Measurements from ENCODE around the gene COL3A1. TPM values are rescaled to one million over a fixed set of nuclear protein-coding genes. Genes with fewer than 3 reads are reported as not detected.

COL3A1 gene
- total RNA-seq, 1 experiment from 2014 or later, result not detected

DNA sequence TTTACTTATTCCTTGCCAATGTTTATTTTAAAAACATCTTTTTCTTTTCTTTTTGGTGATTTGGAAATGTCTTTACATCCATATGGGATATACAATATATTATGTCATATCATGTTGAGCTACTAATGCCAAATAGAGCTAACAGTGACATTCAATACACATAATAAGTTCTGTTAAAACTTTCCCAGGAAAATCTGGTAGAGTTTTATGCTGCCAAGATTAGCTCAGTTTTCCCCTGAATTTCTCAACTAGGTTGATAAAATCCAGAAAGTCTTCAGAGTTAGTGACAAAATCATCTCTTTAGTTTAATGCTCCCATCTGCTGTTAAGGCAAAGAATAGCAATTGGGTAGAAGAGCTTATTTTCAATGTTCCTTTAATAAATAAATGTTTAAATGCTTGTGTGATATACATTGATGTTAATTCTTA is 9.9 kb downstream of the COL3A1 start:
- H4K20me1 ChIP-seq (ENCODE audit: insufficient read depth), result no peaks in the 10 kb centered on the region
- DNase-seq, result no peak
- no peak overlapping the region for H3K27ac ChIP-seq
- H3F3A ChIP-seq (ENCODE audit: insufficient read depth, low read depth), result no peaks in the 10 kb centered on the region
- H3K27me3 ChIP-seq (ENCODE audit: insufficient read depth, low read depth), result no peaks in the 10 kb centered on the region
- H3K9me2 ChIP-seq (ENCODE audit: insufficient read depth), result no peaks in the 10 kb centered on the region
- no peaks in the 10 kb centered on the region for H3K9me3 ChIP-seq (ENCODE audit: insufficient read depth, low read depth)
- H3K4me3 ChIP-seq, result no peak overlapping the region
- no peak overlapping the region for H2AFZ ChIP-seq
- no TSS peak for BruUV-seq (replicated peaks)
- no peaks in the 10 kb centered on the region for H3K36me3 ChIP-seq (ENCODE audit: low read depth)
- no peak for TF ChIP-seq EZH2 (IDR thresholded peaks at IDR 0.05; ENCODE audit: low read depth)
- peak; percentile 35; the same call in 1 of the 2 replicates for TF ChIP-seq CTCF (conservative IDR thresholded peaks at IDR 0.05)
- H3K4me1 ChIP-seq (replicated peaks; ENCODE audit: insufficient read depth), result no peaks in the 10 kb centered on the region
- ChIA-PET POLR2A (ENCODE audit: unreplicated experiment) (interaction anchor here (0.7 kb wide), 1 partner anchor 10 kb away, joined by 3 read pairs; the partner anchor contains the start of gene COL3A1), CTCF (interaction anchor here (1.0 kb wide), 1 partner anchor 460 kb away, joined by 3 read pairs; no protein-coding TSS in a partner anchor)
- intact Hi-C loops (cut with micrococcal nuclease; ENCODE audit: unreplicated experiment), result no loop called here
- H3K4me2 ChIP-seq, result no peak overlapping the region
- H3K79me2 ChIP-seq (ENCODE audit: low read depth), result no peaks in the 10 kb centered on the region

- intact Hi-C loops (cut with micrococcal nuclease; ENCODE audit: unreplicated experiment), result no loop called here
- no peak overlapping the region for H3K4me2 ChIP-seq
- H4K20me1 ChIP-seq (ENCODE audit: insufficient read depth), result no peaks in the 10 kb centered on the region
- CTCF ChIA-PET, result interaction anchor here (1.0 kb wide), 1 partner anchor 460 kb away, joined by 3 read pairs; no protein-coding TSS in a partner anchor
- H3K36me3 ChIP-seq (ENCODE audit: low read depth), result no peaks in the 10 kb centered on the region
- H3K27ac ChIP-seq, result no peak overlapping the region
- no peaks in the 10 kb centered on the region for H3K27me3 ChIP-seq (ENCODE audit: insufficient read depth, low read depth)
- no peak overlapping the region for H3K4me3 ChIP-seq
- BruUV-seq (replicated peaks), result no TSS peak
- DNase-seq, result no peak
- no peaks in the 10 kb centered on the region for H3K9me3 ChIP-seq (ENCODE audit: insufficient read depth, low read depth)
- no peaks in the 10 kb centered on the region for H3K9me2 ChIP-seq (ENCODE audit: insufficient read depth)
- H3K4me1 ChIP-seq (replicated peaks; ENCODE audit: insufficient read depth), result no peaks in the 10 kb centered on the region
- TF ChIP-seq EZH2 (IDR thresholded peaks at IDR 0.05; ENCODE audit: low read depth) (no peak), CTCF (conservative IDR thresholded peaks at IDR 0.05) (no peak)
- H3K79me2 ChIP-seq (ENCODE audit: low read depth), result no peaks in the 10 kb centered on the region
- H3F3A ChIP-seq (ENCODE audit: insufficient read depth, low read depth), result no peaks in the 10 kb centered on the region
- no peak overlapping the region for H2AFZ ChIP-seq
- POLR2A ChIA-PET (ENCODE audit: unreplicated experiment), result no interaction called here
Measured at GRCh38 chr2:188984680-188985079, 10.5 kb downstream of the COL3A1 start.

DNA sequence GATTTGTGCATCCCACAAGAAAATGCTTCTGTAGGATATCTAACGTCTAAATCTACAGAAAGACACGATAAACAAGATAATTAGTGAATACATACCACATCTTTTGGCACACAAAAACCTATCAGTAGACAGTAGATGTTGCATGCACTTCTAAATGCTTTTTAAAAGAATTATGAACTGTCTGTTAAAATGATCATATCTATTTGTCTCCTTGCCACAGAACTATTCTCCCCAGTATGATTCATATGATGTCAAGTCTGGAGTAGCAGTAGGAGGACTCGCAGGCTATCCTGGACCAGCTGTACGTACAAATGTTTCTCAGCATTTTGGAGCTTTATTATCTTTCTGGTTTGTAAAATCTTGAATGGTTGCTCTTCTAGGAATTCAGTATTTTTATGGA is 12.7 kb downstream of the COL3A1 start:
- Histone ChIP-seq H3K79me2 (ENCODE audit: low read depth) (no peaks in the 10 kb centered on the region), H4K20me1 (ENCODE audit: insufficient read depth) (no peaks in the 10 kb centered on the region), H3K9me2 (ENCODE audit: insufficient read depth) (no peaks in the 10 kb centered on the region), H3K4me2 (no peak overlapping the region), H3K4me1 (replicated peaks; ENCODE audit: insufficient read depth) (no peaks in the 10 kb centered on the region), H2AFZ (no peak overlapping the region), H3K27me3 (ENCODE audit: insufficient read depth, low read depth) (no peaks in the 10 kb centered on the region), H3K9me3 (ENCODE audit: insufficient read depth, low read depth) (no peaks in the 10 kb centered on the region), H3K27ac (no peak overlapping the region), H3K36me3 (ENCODE audit: low read depth) (no peaks in the 10 kb centered on the region), H3F3A (ENCODE audit: insufficient read depth, low read depth) (no peaks in the 10 kb centered on the region), H3K4me3 (no peak overlapping the region)
- intact Hi-C loops (cut with micrococcal nuclease; ENCODE audit: unreplicated experiment), result no loop called here
- no peak for DNase-seq
- ChIA-PET POLR2A (ENCODE audit: unreplicated experiment) (no interaction called here), CTCF (no interaction called here)
- no TSS peak for BruUV-seq (replicated peaks)
- TF ChIP-seq CTCF (conservative IDR thresholded peaks at IDR 0.05), result no peak
- TF ChIP-seq EZH2 (IDR thresholded peaks at IDR 0.05; ENCODE audit: low read depth), result no peak
